Activated CD8-positive, alpha-beta T cell treated with anti-CD3 and anti-CD28 coated beads for 36 hours (primary cell): Measurements from ENCODE around the gene RUSC1. TPM values are rescaled to one million over a fixed set of nuclear protein-coding genes. Genes with fewer than 3 reads are reported as not detected.

ENCODE experiments used
- microRNA-seq: library from miRNA; unstranded; fragments of <30 nt; microRNA quantifications from one replicate; pipeline ENCODE4 v1.2.0, GENCODE V29; 2022; ENCODE audit warnings: borderline microRNAs expressed, borderline replicate concordance
- total RNA-seq, 2 experiments: library from RNA; stranded (reverse); gene quantifications; one replicate each; pipeline ENCODE4 v1.2.3, GENCODE V29; 2021

The RUSC1 gene
- total RNA-seq, 2 experiments from 2014 or later, result 21.2 to 21.6 TPM

Small RNA genes within 50 kb of the gene (microRNA-seq; reads per million reads assigned to microRNA genes)
- not detected for gene MIR555

Other genes with a start within 250 kb of the RUSC1 start
- 1 to 10 TPM; 5.1 to 8.6 TPM for gene EFNA3, start 242.1 kb upstream of the RUSC1 start, total RNA-seq
- under 1 TPM; 0.59 to 0.60 TPM for gene EFNA1, start 193.0 kb upstream of the RUSC1 start, total RNA-seq
- 10 to 100 TPM; 59.7 to 64.0 TPM for gene SLC50A1, start 185.0 kb upstream of the RUSC1 start, total RNA-seq
- gene DPM3, start 180.4 kb upstream of the RUSC1 start, total RNA-seq, result 10 to 100 TPM; 37.1 to 38.1 TPM
- gene KRTCAP2, start 147.6 kb upstream of the RUSC1 start, total RNA-seq, result 100 to 1,000 TPM; 124 to 125 TPM
- 1 to 10 TPM; 5.8 to 6.1 TPM for gene TRIM46, start 147.0 kb upstream of the RUSC1 start, total RNA-seq
- gene THBS3, start 113.0 kb upstream of the RUSC1 start, total RNA-seq, result 10 to 100 TPM; 11.1 to 12.0 TPM
- 10 to 100 TPM; 59.2 to 61.0 TPM for gene MTX1, start 112.2 kb upstream of the RUSC1 start, total RNA-seq
- gene ENTREP3, start 65.4 kb upstream of the RUSC1 start, total RNA-seq, result 10 to 100 TPM; 41.1 to 42.2 TPM
- gene SCAMP3, start 58.5 kb upstream of the RUSC1 start, total RNA-seq, result 10 to 100 TPM; 81.3 to 97.2 TPM
- gene CLK2, start 47.4 kb upstream of the RUSC1 start, total RNA-seq, result 10 to 100 TPM; 80.6 to 85.4 TPM
- gene HCN3, start 43.4 kb upstream of the RUSC1 start, total RNA-seq, result 1 to 10 TPM; 1.5 TPM
- not detected for gene PKLR, start 19.5 kb upstream of the RUSC1 start, total RNA-seq
- gene FDPS, start 12.0 kb upstream of the RUSC1 start, total RNA-seq, result 100 to 1,000 TPM; 293 to 316 TPM
- gene ASH1L, start 241.9 kb downstream of the RUSC1 start, total RNA-seq, result 10 to 100 TPM; 30.3 to 31.6 TPM